NT2/D1 (cell line): Measurements from ENCODE around the gene TRABD.

Experiments
- DNase-seq: peaks from one replicate; pipeline ENCODE4 v3.0.0-alpha.2; 2011; ENCODE audit warnings: low read depth, low spot score
- H3K27me3 ChIP-seq: 2 replicates; pipeline ENCODE4 v1.6.0; 2011; ENCODE audit warnings: mild to moderate bottlenecking; ENCODE audit not compliant: insufficient read length, insufficient read depth
- H3K36me3 ChIP-seq: 2 replicates; pipeline ENCODE4 v1.6.1; 2011; ENCODE audit warnings: mild to moderate bottlenecking, low read length, mixed read lengths; ENCODE audit not compliant: insufficient read depth, insufficient read length
- H3K4me1 ChIP-seq: 2 replicates; pipeline ENCODE4 v1.5.1; 2011; ENCODE audit not compliant: insufficient read depth, insufficient read length
- H3K4me3 ChIP-seq: 2 replicates; pipeline ENCODE4 v1.5.1; 2011; ENCODE audit warnings: low read depth; ENCODE audit not compliant: insufficient read length
- H3K9ac ChIP-seq: 2 replicates; pipeline ENCODE4 v1.6.0; 2011; ENCODE audit warnings: low read depth; ENCODE audit not compliant: insufficient read length
- H3K9me3 ChIP-seq: 2 replicates; pipeline ENCODE4 v1.5.1; 2011; ENCODE audit warnings: mild to moderate bottlenecking, low read length; ENCODE audit not compliant: insufficient read depth
- SUZ12 ChIP-seq: IDR thresholded peaks from 2 replicates; pipeline ENCODE4 v1.6.1; 2011; ENCODE audit not compliant: insufficient read length, insufficient read depth; ENCODE audit errors: extremely low read depth
- YY1 ChIP-seq: IDR thresholded peaks from 2 replicates; pipeline ENCODE4 v1.6.1; 2011; ENCODE audit not compliant: insufficient read length, insufficient read depth
- ZNF274 ChIP-seq: IDR thresholded peaks from 2 replicates; pipeline ENCODE4 v1.6.1; 2011; ENCODE audit warnings: mild to moderate bottlenecking, low read depth, low read length

Gene TRABD

DNA sequence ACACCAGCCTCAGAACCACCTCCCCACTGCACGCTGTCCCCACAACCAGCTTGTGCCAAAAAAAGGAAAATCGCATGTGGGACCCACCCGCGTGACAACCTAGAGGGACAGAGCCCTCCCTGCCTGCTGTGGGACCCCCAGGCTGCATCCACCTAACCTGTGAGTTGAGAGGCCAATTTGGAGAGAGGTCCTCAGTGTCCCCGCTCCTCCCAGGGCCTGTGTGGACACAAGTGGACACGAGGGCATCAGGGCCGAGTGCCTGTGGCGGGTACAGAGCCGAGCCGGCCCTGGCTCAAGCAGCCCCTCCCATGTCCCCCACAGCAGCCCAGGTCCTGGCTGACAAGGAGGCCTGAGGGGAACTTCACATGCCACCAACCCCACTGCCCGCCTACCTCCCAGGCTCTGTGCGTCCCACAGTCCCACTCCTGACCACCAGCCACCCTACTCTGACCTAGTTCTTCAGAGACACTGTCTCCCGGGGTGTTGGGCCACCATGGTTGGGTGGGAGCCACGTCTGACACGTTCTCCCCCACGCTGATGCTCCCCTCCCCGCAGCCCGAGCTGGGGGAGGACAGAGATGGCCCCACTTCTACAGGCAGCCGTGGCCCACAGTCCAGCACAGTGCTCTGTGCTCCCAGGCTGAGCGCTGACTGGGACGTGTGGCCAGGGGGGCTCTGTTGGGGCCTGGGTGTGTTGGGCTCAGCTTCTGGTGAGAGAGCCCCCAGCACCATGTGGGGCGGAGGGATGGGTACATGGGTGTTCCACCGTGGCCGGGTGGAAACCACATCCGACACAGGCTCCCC, 34.3 kb downstream of the TRABD start:
- TF ChIP-seq YY1 (no peak), ZNF274 (no peak), SUZ12 (no peak)
- no peak for DNase-seq
- Histone ChIP-seq H3K9ac (peak overlapping the region; percentile 32), H3K9me3 (no peaks in the 10 kb centered on the region), H3K4me3 (no peak overlapping the region), H3K27me3 (no peaks in the 10 kb centered on the region), H3K36me3 (peaks cover 88% of the 10 kb centered on the region), H3K4me1 (peaks cover 10% of the 10 kb centered on the region)

- H3K4me1 ChIP-seq: peaks cover 10% of the 10 kb centered on the region
- DNase-seq: no peak
- H3K9me3 ChIP-seq: no peaks in the 10 kb centered on the region
- no peak for TF ChIP-seq SUZ12
- TF ChIP-seq YY1: no peak
- no peak for TF ChIP-seq ZNF274
- H3K9ac ChIP-seq: no peak overlapping the region
- H3K4me3 ChIP-seq: no peak overlapping the region
- H3K27me3 ChIP-seq: no peaks in the 10 kb centered on the region
- peaks cover 87% of the 10 kb centered on the region for H3K36me3 ChIP-seq
Measured at GRCh38 chr22:50220603-50221409, 35.1 kb downstream of the TRABD start.

- Histone ChIP-seq H3K4me3 (no peak overlapping the region), H3K9me3 (no peaks in the 10 kb centered on the region), H3K4me1 (peaks cover 10% of the 10 kb centered on the region), H3K36me3 (peaks cover 83% of the 10 kb centered on the region), H3K27me3 (no peaks in the 10 kb centered on the region), H3K9ac (no peak overlapping the region)
- DNase-seq: no peak
- TF ChIP-seq ZNF274 (no peak), SUZ12 (no peak), YY1 (no peak)
Measured at GRCh38 chr22:50221410-50222300, 35.9 kb downstream of the TRABD start.

DNA sequence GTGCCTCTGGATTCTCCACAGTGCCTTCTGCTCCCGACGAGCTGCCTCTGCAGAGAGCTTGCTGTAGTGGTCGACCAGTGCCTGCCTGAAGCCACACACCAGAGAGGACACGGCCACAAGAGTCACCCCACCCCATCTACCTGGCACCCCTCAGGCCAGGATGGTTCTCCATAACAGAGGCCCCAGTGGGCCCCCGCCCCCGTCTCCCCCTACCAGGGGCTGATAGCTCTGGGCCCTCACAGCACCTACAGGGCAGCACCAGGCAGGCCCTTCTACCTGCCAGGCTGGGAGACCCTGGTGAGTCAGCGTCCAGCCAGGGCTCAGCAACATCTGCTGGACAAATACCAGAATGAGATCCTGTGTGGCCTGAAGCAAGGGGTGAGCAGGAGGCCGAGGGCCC, 36.8 kb downstream of the TRABD start:
- Histone ChIP-seq H3K4me3 (no peak overlapping the region), H3K4me1 (peaks cover 10% of the 10 kb centered on the region), H3K27me3 (no peaks in the 10 kb centered on the region), H3K9ac (no peak overlapping the region), H3K36me3 (peaks cover 76% of the 10 kb centered on the region), H3K9me3 (no peaks in the 10 kb centered on the region)
- no peak for TF ChIP-seq SUZ12
- TF ChIP-seq YY1: no peak
- no peak for TF ChIP-seq ZNF274
- DNase-seq: no peak

- no peaks in the 10 kb centered on the region for H3K27me3 ChIP-seq
- TF ChIP-seq SUZ12 (no peak), ZNF274 (no peak), YY1 (no peak)
- no peaks in the 10 kb centered on the region for H3K9me3 ChIP-seq
- H3K4me1 ChIP-seq: peaks cover 7% of the 10 kb centered on the region
- no peak for DNase-seq
- H3K9ac ChIP-seq: no peak overlapping the region
- no peak overlapping the region for H3K4me3 ChIP-seq
- H3K36me3 ChIP-seq: peaks cover 66% of the 10 kb centered on the region
Measured at GRCh38 chr22:50224071-50224470, 38.4 kb downstream of the TRABD start.

GRCh38 chr22:50225200-50225969, 39.7 kb downstream of the TRABD start:
- TF ChIP-seq ZNF274 (no peak), SUZ12 (no peak), YY1 (no peak)
- Histone ChIP-seq H3K9me3 (no peaks in the 10 kb centered on the region), H3K4me3 (no peak overlapping the region), H3K36me3 (peaks cover 61% of the 10 kb centered on the region), H3K27me3 (no peaks in the 10 kb centered on the region), H3K9ac (no peak overlapping the region), H3K4me1 (peaks cover 2% of the 10 kb centered on the region)
- no peak for DNase-seq
